GM12874 (cell line): ENCODE measurements around the gene SEMA4A.

Experiments used
- TF ChIP-seq, protein P1 (sequence below): IDR thresholded peaks from 2 replicates; pipeline ENCODE4 v1.5.1; 2011; ENCODE audit warnings: low read depth, mild to moderate bottlenecking, control low read depth, low read length, moderate library complexity; ENCODE audit not compliant: insufficient read depth

SEMA4A gene

GRCh38 chr1:156153362-156153761 is at the start of gene SEMA4A:
TSS of gene SEMA4A (plus strand) at chr1:156153585. CDS start at chr1:156154579, 994 bp downstream.
- TF ChIP-seq, protein P1, sequence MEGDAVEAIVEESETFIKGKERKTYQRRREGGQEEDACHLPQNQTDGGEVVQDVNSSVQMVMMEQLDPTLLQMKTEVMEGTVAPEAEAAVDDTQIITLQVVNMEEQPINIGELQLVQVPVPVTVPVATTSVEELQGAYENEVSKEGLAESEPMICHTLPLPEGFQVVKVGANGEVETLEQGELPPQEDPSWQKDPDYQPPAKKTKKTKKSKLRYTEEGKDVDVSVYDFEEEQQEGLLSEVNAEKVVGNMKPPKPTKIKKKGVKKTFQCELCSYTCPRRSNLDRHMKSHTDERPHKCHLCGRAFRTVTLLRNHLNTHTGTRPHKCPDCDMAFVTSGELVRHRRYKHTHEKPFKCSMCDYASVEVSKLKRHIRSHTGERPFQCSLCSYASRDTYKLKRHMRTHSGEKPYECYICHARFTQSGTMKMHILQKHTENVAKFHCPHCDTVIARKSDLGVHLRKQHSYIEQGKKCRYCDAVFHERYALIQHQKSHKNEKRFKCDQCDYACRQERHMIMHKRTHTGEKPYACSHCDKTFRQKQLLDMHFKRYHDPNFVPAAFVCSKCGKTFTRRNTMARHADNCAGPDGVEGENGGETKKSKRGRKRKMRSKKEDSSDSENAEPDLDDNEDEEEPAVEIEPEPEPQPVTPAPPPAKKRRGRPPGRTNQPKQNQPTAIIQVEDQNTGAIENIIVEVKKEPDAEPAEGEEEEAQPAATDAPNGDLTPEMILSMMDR: no peak

- TF ChIP-seq, protein P1: no peak
These were observed 49.1 kb upstream of the SEMA4A start for GRCh38 chr1:156104065-156104810.

- TF ChIP-seq, protein P1: no peak
These were observed 48.2 kb upstream of the SEMA4A start for GRCh38 chr1:156104861-156105832.

DNA sequence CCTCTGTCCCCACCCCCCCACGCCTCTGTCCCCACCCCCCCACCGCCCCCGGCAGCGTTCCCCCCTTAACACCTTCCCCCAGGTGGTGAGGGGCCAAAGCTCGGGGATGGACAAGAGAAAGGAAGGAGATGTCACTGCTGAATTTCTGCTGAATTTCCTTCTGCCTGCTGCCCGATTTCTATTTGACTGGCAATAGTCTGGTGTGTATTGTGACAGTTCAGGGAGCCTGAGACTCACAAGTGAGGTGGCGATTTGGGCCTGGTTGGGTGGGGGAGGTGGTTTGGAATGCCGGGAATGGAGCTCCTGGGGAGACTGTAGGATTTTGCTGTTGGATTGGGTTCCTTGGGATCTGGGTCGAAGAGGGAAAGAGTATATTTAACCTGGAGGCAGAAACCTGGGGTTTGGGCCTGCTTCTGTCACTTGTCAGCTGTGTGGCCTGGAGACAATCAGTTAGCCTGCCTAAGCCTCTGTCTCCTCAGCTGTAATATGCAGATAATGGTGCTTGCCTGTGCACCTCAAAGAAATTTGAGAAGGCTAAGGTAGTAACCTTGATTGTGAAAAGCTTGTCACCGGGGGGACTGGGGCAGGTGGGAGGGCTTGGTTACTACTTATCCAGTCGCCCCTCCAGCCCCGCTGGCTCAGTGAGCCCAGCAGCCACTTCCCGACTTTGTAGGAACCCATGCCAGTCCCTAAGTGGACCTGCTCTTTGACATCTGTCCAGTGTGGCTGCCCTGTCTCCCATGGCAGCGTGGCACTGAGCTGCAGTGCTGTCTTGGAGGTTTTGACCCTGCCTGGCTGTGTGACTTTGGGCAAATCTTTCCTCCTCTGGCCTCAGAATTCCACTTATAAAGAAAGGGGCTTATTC is 46.5 kb upstream of the SEMA4A start:
- TF ChIP-seq, protein P1: no peak

DNA sequence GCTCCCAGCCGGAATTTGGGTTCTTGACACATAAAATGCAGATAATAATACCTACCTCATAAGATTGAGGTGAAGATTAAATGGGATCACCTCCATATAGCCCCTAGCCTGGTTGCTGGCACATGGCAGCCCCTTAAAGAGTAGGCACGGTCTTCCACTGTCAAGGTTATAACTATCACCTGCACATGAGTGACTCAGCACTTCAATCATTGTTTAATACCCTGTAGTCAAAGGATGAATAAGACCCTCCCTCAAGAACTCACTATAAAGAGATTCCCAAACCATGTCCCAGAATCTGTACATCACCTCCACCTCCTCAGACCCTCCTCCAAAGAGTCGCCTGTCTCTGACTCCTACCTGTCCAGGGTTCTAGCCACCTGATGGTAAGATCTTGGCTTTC is 45.3 kb upstream of the SEMA4A start:
- TF ChIP-seq, protein P1: no peak

GRCh38 chr1:156108664-156109241 is 44.6 kb upstream of the SEMA4A start:
- TF ChIP-seq, protein P1: no peak
